AG04450 (cell line): ENCODE measurements around the gene STYXL2. TPM values are rescaled to one million over a fixed set of nuclear protein-coding genes. Genes with fewer than 3 reads are reported as not detected.

Experiments
- CTCF ChIA-PET: fragments of 300-600, 350-600 bp; formaldehyde crosslinking; extraction: SDS; loops from one replicate; lab custom pipeline; 2022; ENCODE audit warnings: antibody characterized with exemption, inconsistent platforms; lab: Charles Lee
- POLR2A ChIA-PET: fragments of 350-600 bp; formaldehyde crosslinking; extraction: SDS; loops from one replicate; lab custom pipeline; 2021; ENCODE audit warnings: antibody characterized with exemption, inconsistent platforms; lab: Yijun Ruan, JAX
- DNase-seq: peaks from one replicate; pipeline ENCODE4 v3.0.0-alpha.2; 2011; ENCODE audit warnings: low read depth, low spot score
- H3K27ac ChIP-seq: one replicate; pipeline ENCODE4 v1.5.1; 2012; ENCODE audit warnings: low read depth, low read length, control low read depth
- H3K27me3 ChIP-seq: one replicate; pipeline ENCODE4 v1.6.0; 2012; ENCODE audit warnings: low read length; ENCODE audit not compliant: control insufficient read depth, insufficient read depth
- H3K4me3 ChIP-seq: 2 replicates; pipeline ENCODE4 v1.5.1; 2011; ENCODE audit warnings: mild to moderate bottlenecking, low read depth, low read length, control low read depth
- H3K9me3 ChIP-seq: 2 replicates; pipeline ENCODE4 v1.5.1; 2012; ENCODE audit warnings: low read length; ENCODE audit not compliant: control insufficient read depth, insufficient read depth
- polyA plus RNA-seq: library from polyadenylated mRNA; depleted of rRNA; stranded (reverse); fragments of >200 nt; gene quantifications from 2 replicates; pipeline ENCODE4 v1.2.3, GENCODE V29; 2011; rRNA removed
- TF ChIP-seq, protein P1 (sequence below): IDR thresholded peaks from 2 replicates; pipeline ENCODE4 v1.5.1; 2011; ENCODE audit warnings: low read depth, low read length, control low read depth, inconsistent platforms

STYXL2 gene
- polyA plus RNA-seq, 1 experiment = not detected

- H3K4me3 ChIP-seq = no peak overlapping the region
- ChIA-PET CTCF (no interaction called here), POLR2A (no interaction called here)
- DNase-seq = no peak
- TF ChIP-seq, protein P1, sequence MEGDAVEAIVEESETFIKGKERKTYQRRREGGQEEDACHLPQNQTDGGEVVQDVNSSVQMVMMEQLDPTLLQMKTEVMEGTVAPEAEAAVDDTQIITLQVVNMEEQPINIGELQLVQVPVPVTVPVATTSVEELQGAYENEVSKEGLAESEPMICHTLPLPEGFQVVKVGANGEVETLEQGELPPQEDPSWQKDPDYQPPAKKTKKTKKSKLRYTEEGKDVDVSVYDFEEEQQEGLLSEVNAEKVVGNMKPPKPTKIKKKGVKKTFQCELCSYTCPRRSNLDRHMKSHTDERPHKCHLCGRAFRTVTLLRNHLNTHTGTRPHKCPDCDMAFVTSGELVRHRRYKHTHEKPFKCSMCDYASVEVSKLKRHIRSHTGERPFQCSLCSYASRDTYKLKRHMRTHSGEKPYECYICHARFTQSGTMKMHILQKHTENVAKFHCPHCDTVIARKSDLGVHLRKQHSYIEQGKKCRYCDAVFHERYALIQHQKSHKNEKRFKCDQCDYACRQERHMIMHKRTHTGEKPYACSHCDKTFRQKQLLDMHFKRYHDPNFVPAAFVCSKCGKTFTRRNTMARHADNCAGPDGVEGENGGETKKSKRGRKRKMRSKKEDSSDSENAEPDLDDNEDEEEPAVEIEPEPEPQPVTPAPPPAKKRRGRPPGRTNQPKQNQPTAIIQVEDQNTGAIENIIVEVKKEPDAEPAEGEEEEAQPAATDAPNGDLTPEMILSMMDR = no peak
- H3K27me3 ChIP-seq = no peaks in the 10 kb centered on the region
- no peaks in the 10 kb centered on the region; the same call in 1 of the 2 replicates for H3K9me3 ChIP-seq
- H3K27ac ChIP-seq = no peak overlapping the region
Measured at GRCh38 chr1:167141963-167142362, 48.1 kb downstream of the STYXL2 start.

Other genes starting within 250 kb of the STYXL2 start
- gene TADA1, start 217.8 kb upstream of the STYXL2 start, polyA plus RNA-seq = 10.7 and 13.3 TPM in 2 replicates
- 0.10 TPM in 1 of 2 replicates, not detected in the other for gene ILDR2, start 118.5 kb upstream of the STYXL2 start, polyA plus RNA-seq
- not detected in 2 replicates for gene MAEL, start 104.8 kb upstream of the STYXL2 start, polyA plus RNA-seq
- gene GPA33, start 3.7 kb upstream of the STYXL2 start, polyA plus RNA-seq = not detected in 2 replicates
- gene POU2F1, start 126.8 kb downstream of the STYXL2 start, polyA plus RNA-seq = 2.7 and 2.8 TPM in 2 replicates